K562 (cell line): ENCODE data around the gene EDRF1. TPM values are rescaled to one million over a fixed set of nuclear protein-coding genes. Genes with fewer than 3 reads are reported as not detected.
A peak's percentile ranks its signal among the peaks of the same experiment; 100 is the strongest.

Experiments
- CHD2 ChIP-seq: IDR thresholded peaks from 2 replicates; pipeline ENCODE4 v1.6.1; 2011; ENCODE audit warnings: low read depth, low read length
- CREB3 ChIP-seq: fragments of 450-650 bp; conservative IDR thresholded peaks from 2 replicates; pipeline ENCODE4 v1.6.1; 2016; ENCODE audit warnings: missing genetic modification characterization, low read depth, mild to moderate bottlenecking, missing compliant biosample characterization, moderate library complexity
- CREB3L1 ChIP-seq: fragments of 450-650 bp; IDR thresholded peaks from 2 replicates; pipeline ENCODE4 v1.6.1; 2014; ENCODE audit warnings: low read depth, mild to moderate bottlenecking, moderate library complexity, borderline replicate concordance
- FOXA3 ChIP-seq, 2 experiments: fragments of 450-650 bp in 1 of 2; sonication (generic) in 1 of 2; formaldehyde crosslinking; IDR thresholded peaks in 1 of 2; conservative IDR thresholded peaks in 1 of 2; 2 replicates each; pipeline versions ENCODE4 v1.4.0 to v1.8.0; 2020 to 2022; ENCODE audit warnings: mild to moderate bottlenecking in 2 of 2, missing genetic modification reagents in 1 of 2
- FOXJ2 ChIP-seq: fragments of 200-800 bp; sonication (Bioruptor generic); IDR thresholded peaks from 2 replicates; pipeline ENCODE4 v1.6.1; 2016; ENCODE audit warnings: missing genetic modification characterization, missing compliant biosample characterization
- FOXK2 ChIP-seq, 2 experiments: fragments of 450-650 bp; IDR thresholded peaks in 1 of 2; conservative IDR thresholded peaks in 1 of 2; 2 replicates each; pipeline ENCODE4 v1.6.1; 2016; ENCODE audit warnings: low read depth in 2 of 2, mild to moderate bottlenecking in 1 of 2
- MYC ChIP-seq, 2 experiments: fragments of 250-450 bp in 1 of 2; sonication (Bioruptor Pico) in 1 of 2; IDR thresholded peaks; 2 replicates each; pipeline versions ENCODE4 v1.5.1 to v1.6.1; 2012 to 2021; ENCODE audit warnings: low read depth in 2 of 2, borderline replicate concordance in 1 of 2, improper control_type of control experiment in 1 of 2, low read length in 1 of 2, mild to moderate bottlenecking in 1 of 2, moderate library complexity in 1 of 2
- MYNN ChIP-seq, 2 experiments: sonication (generic); formaldehyde crosslinking in 1 of 2; IDR thresholded peaks; 2 replicates each; pipeline versions ENCODE4 v1.5.0 to v1.6.1; 2016 to 2020; ENCODE audit warnings: antibody characterized with exemption in 1 of 2, missing genetic modification reagents in 1 of 2
- NR2C2 ChIP-seq, 2 experiments: fragments of 200-800 bp in 1 of 2; sonication (Bioruptor generic) in 1 of 2; sonication (generic) in 1 of 2; formaldehyde crosslinking in 1 of 2; IDR thresholded peaks; 2 replicates each; pipeline versions ENCODE4 v1.6.1 to v1.8.0; 2016 to 2022; ENCODE audit warnings: mild to moderate bottlenecking in 1 of 2, missing compliant biosample characterization in 1 of 2, missing genetic modification characterization in 1 of 2, missing genetic modification reagents in 1 of 2
- RBBP5 ChIP-seq: fragments of 200-600 bp; sonication (generic); IDR thresholded peaks from 2 replicates; pipeline ENCODE4 v1.6.1; 2012; ENCODE audit warnings: borderline replicate concordance, mild to moderate bottlenecking, low read length, control low read depth, inconsistent platforms; ENCODE audit not compliant: insufficient read depth, poor library complexity, severe bottlenecking
- RBM25 ChIP-seq: fragments of 200-400 bp; formaldehyde crosslinking; IDR thresholded peaks from 2 replicates; pipeline ENCODE4 v1.6.1; 2018; ENCODE audit warnings: low read length, low read depth, moderate library complexity; ENCODE audit not compliant: severe bottlenecking
- SIN3A ChIP-seq, 2 experiments: fragments of 150-350 bp in 1 of 2; IDR thresholded peaks; 2 replicates each; pipeline ENCODE4 v1.6.1; 2011 to 2016; ENCODE audit warnings: borderline replicate concordance in 2 of 2, low read depth in 2 of 2, low read length in 2 of 2, mild to moderate bottlenecking in 2 of 2, moderate library complexity in 2 of 2; ENCODE audit not compliant: control insufficient read depth in 1 of 2
- ZHX1 ChIP-seq: fragments of 150-350 bp; conservative IDR thresholded peaks from 2 replicates; pipeline ENCODE4 v1.6.1; 2014; ENCODE audit warnings: low read length
- polyA plus RNA-seq, 8 experiments: library from polyadenylated mRNA; depleted of rRNA in 4 of 8; stranded (reverse) in 5 of 8; unstranded in 3 of 8; fragments of >200 nt; fragmentation: Nextera tagmentation in 2 of 8; fragmentation: Illumina TruSeq in 1 of 8; extraction: Ambion mirVana in 2 of 8; extraction: Trizol in 1 of 8; gene quantifications; 2 replicates each; pipeline versions ENCODE4 v1.2.1 to v1.2.3, GENCODE V29; 2011 to 2014; ENCODE audit warnings: inconsistent platforms in 1 of 8, missing spikeins in 1 of 8
- total RNA-seq, 7 experiments: library from RNA; depleted of rRNA in 6 of 7; stranded (reverse); fragments of >200 nt in 6 of 7; fragmentation: Illumina TruSeq in 2 of 7; extraction: Trizol in 2 of 7; gene quantifications; 2 replicates each; pipeline versions ENCODE4 v1.2.1 to v1.2.3, GENCODE V29; 2011 to 2021; ENCODE audit warnings: low replicate concordance in 1 of 7
- TF ChIP-seq, protein P1 (sequence below): fragments of 450-650 bp; IDR thresholded peaks from one replicate; pipeline ENCODE4 v1.6.1; 2018; ENCODE audit warnings: mild to moderate bottlenecking, moderate library complexity; ENCODE audit not compliant: partially characterized antibody

Gene EDRF1
- total and polyA plus RNA-seq, 9 of the 15 experiments (the other 6 are each of a cell fraction or from before 2014, with no cell fraction given): 7.6 to 26.0 (median 18.6) TPM

GRCh38 chr10:125719173-125720001, at the start of gene EDRF1 (continued):
- TF ChIP-seq SIN3A (IDR thresholded peaks at IDR 0.05; ENCODE audit: borderline replicate concordance in 2 of 2, control insufficient read depth in 1 of 2, low read depth in 2 of 2, low read length in 2 of 2) (peak; percentile 70 to 75; a peak in 2 of 4 replicates), NR2C2 (CRISPR knock-in tag; IDR thresholded peaks at IDR 0.05) (no peak), NR2C2 (tag; IDR thresholded peaks at IDR 0.05) (peak; percentile 22; the same call in 1 of the 2 replicates), ZHX1 (no peak), MYNN (IDR thresholded peaks at IDR 0.05) (0 out of 2 replicates have a peak, but pooled peaks have one; percentile 27), MYNN (CRISPR knock-in tag; IDR thresholded peaks at IDR 0.05) (no peak), RBM25 (peak; percentile 42), FOXK2 (conservative IDR thresholded peaks at IDR 0.05 in 1 of 2, IDR thresholded peaks at IDR 0.05 in 1 of 2; ENCODE audit: low read depth in 2 of 2) (0 out of 4 replicates have a peak, but pooled peaks of 1 of the 2 experiments have one; percentile 16), CREB3 (tag) (no peak), MYC (IDR thresholded peaks at IDR 0.05; ENCODE audit: low read depth, low read length) (peak; percentile 52; the same call in 1 of the 2 replicates), MYC (CRISPR knock-in tag; IDR thresholded peaks at IDR 0.05; ENCODE audit: borderline replicate concordance, low read depth) (no peak), RBBP5 (peak; percentile 81), CREB3L1 (peak; percentile 81), CHD2 (peak; percentile 97), FOXJ2 (tag) (no peak), FOXA3 (CRISPR knock-in tag; conservative IDR thresholded peaks at IDR 0.05 in 1 of 2, IDR thresholded peaks at IDR 0.05 in 1 of 2) (no peak)
- TF ChIP-seq, protein P1, sequence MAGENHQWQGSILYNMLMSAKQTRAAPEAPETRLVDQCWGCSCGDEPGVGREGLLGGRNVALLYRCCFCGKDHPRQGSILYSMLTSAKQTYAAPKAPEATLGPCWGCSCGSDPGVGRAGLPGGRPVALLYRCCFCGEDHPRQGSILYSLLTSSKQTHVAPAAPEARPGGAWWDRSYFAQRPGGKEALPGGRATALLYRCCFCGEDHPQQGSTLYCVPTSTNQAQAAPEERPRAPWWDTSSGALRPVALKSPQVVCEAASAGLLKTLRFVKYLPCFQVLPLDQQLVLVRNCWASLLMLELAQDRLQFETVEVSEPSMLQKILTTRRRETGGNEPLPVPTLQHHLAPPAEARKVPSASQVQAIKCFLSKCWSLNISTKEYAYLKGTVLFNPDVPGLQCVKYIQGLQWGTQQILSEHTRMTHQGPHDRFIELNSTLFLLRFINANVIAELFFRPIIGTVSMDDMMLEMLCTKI: no peak
